B cell (primary cell): ENCODE data around the gene LRRN3.

Experiments used
- EZH2 ChIP-seq: IDR thresholded peaks from 2 replicates; pipeline ENCODE4 v1.6.1; 2012; ENCODE audit warnings: borderline replicate concordance, low read depth, mild to moderate bottlenecking, moderate library complexity, low read length; ENCODE audit not compliant: insufficient read depth, poor library complexity, severe bottlenecking
- TF ChIP-seq, protein P1 (sequence below): fragments of 200-600 bp; IDR thresholded peaks from one replicate; pipeline ENCODE4 v1.8.0; 2022; ENCODE audit warnings: antibody characterized with exemption, mild to moderate bottlenecking

DNA sequence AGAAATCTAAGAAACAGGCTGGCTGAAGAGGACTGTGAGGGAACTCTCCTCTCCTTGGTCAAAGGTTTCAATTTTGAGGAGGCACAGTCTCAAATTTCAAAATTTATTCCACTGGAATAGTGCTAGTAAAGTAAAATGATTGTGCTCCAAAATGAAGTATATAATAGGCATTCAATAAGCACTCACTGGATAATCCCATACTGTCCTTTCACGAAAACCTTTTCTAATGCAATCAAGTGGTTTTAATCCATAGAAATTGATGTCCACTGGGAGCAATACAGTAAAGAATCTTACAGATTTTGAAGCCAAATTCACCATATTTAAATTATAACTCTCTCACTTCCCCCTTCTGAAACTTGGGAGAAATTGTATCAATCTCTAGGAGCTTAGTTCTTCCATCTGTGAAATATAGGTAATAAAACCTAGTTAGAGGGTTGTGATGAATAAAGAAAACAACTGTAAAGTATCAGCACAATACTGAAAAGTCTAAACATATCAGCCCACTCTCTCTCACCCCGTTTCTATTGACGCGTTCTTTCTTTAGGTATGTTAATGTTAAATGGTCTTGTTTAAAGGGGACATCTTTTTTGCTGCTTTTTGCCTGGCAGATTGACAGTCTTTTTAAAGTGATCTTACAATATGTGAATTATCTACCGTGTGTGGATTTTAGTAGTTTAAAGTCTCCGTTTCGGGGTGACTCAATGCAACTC lies 40.8 kb upstream of the LRRN3 start:
- TF ChIP-seq, protein P1, sequence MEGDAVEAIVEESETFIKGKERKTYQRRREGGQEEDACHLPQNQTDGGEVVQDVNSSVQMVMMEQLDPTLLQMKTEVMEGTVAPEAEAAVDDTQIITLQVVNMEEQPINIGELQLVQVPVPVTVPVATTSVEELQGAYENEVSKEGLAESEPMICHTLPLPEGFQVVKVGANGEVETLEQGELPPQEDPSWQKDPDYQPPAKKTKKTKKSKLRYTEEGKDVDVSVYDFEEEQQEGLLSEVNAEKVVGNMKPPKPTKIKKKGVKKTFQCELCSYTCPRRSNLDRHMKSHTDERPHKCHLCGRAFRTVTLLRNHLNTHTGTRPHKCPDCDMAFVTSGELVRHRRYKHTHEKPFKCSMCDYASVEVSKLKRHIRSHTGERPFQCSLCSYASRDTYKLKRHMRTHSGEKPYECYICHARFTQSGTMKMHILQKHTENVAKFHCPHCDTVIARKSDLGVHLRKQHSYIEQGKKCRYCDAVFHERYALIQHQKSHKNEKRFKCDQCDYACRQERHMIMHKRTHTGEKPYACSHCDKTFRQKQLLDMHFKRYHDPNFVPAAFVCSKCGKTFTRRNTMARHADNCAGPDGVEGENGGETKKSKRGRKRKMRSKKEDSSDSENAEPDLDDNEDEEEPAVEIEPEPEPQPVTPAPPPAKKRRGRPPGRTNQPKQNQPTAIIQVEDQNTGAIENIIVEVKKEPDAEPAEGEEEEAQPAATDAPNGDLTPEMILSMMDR = no peak
- TF ChIP-seq EZH2 = no peak
